ENCODE results near the gene UAP1L1. TPM values are rescaled to one million over a fixed set of nuclear protein-coding genes. Genes with fewer than 3 reads are reported as not detected.

UAP1L1 gene
- total RNA-seq, 2 experiments from 2014 or later: 6.5 to 6.8 TPM

GRCh38 chr9:137114613-137115393 is 37.5 kb downstream of the UAP1L1 start, which contains the start of gene DPP7:
TSS of gene DPP7 (minus strand) at chr9:137114733. CDS start at chr9:137114713, 20 bp downstream.
- peaks cover 28% of the 10 kb centered on the region for H3K4me1 ChIP-seq (ENCODE audit: insufficient read depth, low read length)
- Mint-ChIP-seq H3K4me3 (peak within 1 kb of the TSS; percentile 79), H3K4me1 (ENCODE audit: low read depth) (no peaks in the 10 kb centered on the region), H3K9me3 (no peaks in the 10 kb centered on the region), H3K27ac (peak within 1 kb of the TSS; percentile 44), H3K27me3 (no peaks in the 10 kb centered on the region), H3K36me3 (ENCODE audit: low read depth) (peaks cover 18% of the 10 kb centered on the region)
- POLR2A ChIA-PET: interaction anchor here (0.6 to 2.9 kb wide), 9 partner anchors 12 to 128 kb away, joined by 3 to 11 read pairs (median 6); partner anchors contain the start of genes MAN1B1 and TUBB4B
- no peaks in the 10 kb centered on the region for H3K27me3 ChIP-seq (ENCODE audit: control insufficient read depth in 1 of 2, insufficient read depth in 2 of 2, low read length in 2 of 2)
- TF ChIP-seq CTCF (IDR thresholded peaks at IDR 0.05): no peak
- peak within 1 kb of the TSS in 1 of 2 donors; percentile 46 for H3K27ac ChIP-seq (ENCODE audit: low read depth in 1 of 2, low read length in 2 of 2)
- DNase-seq (peak; percentile 58 to 92 (median 76)), ATAC-seq (ENCODE audit: poor library complexity) (peak; percentile 94)
- H3K4me3 ChIP-seq (ENCODE audit: low read length): peak within 1 kb of the TSS; percentile 54
- H3K9me3 ChIP-seq (ENCODE audit: control insufficient read depth in 1 of 2, insufficient read depth in 1 of 2, low read length in 2 of 2): no peaks in the 10 kb centered on the region
- peaks cover 30% of the 10 kb centered on the region for H3K36me3 ChIP-seq (ENCODE audit: insufficient read depth, low read length)
- intact Hi-C loops (cut with DNase I, micrococcal nuclease): loop anchor here (1.0 to 5.0 kb wide), 4 partner anchors 14 to 122 kb away; no protein-coding TSS in a partner anchor
- CTCF ChIA-PET: interaction anchor here (0.9 to 1.7 kb wide), 3 partner anchors 19 to 122 kb away, joined by 3 to 7 read pairs (median 4); no protein-coding TSS in a partner anchor

- Histone ChIP-seq H3K27ac (ENCODE audit: low read depth in 1 of 2, low read length in 2 of 2) (no peak overlapping the region), H3K27me3 (ENCODE audit: control insufficient read depth in 1 of 2, insufficient read depth in 2 of 2, low read length in 2 of 2) (no peaks in the 10 kb centered on the region), H3K4me1 (ENCODE audit: insufficient read depth, low read length) (peaks cover 28% of the 10 kb centered on the region), H3K36me3 (ENCODE audit: insufficient read depth, low read length) (peaks cover 23% of the 10 kb centered on the region), H3K9me3 (ENCODE audit: control insufficient read depth in 1 of 2, insufficient read depth in 1 of 2, low read length in 2 of 2) (no peaks in the 10 kb centered on the region), H3K4me3 (ENCODE audit: low read length) (no peak overlapping the region)
- intact Hi-C loops (cut with DNase I, micrococcal nuclease): loop anchor here (2.0 to 5.0 kb wide), 2 partner anchors 19 to 122 kb away; no protein-coding TSS in a partner anchor
- Mint-ChIP-seq H3K27me3 (no peaks in the 10 kb centered on the region), H3K4me3 (peak overlapping the region; percentile 25), H3K4me1 (ENCODE audit: low read depth) (no peaks in the 10 kb centered on the region), H3K36me3 (ENCODE audit: low read depth) (peaks cover 18% of the 10 kb centered on the region), H3K9me3 (no peaks in the 10 kb centered on the region), H3K27ac (no peak overlapping the region)
- CTCF ChIA-PET: interaction anchor here (0.9 to 1.7 kb wide), 2 partner anchors 20 to 121 kb away, joined by 3 to 7 read pairs; no protein-coding TSS in a partner anchor
- DNase-seq (peak in 1 of 14 experiments; percentile 40), ATAC-seq (ENCODE audit: poor library complexity) (no peak)
- POLR2A ChIA-PET: interaction anchor here (0.7 to 2.9 kb wide), 7 partner anchors 12 to 125 kb away, joined by 3 to 11 read pairs (median 6); partner anchors contain the start of genes MAN1B1 and TUBB4B
- no peak for TF ChIP-seq CTCF (IDR thresholded peaks at IDR 0.05)
Observed at GRCh38 chr9:137115394-137116026, 38.2 kb downstream of the UAP1L1 start.

GRCh38 chr9:137116027-137116507 is 38.8 kb downstream of the UAP1L1 start:
- Mint-ChIP-seq H3K36me3 (ENCODE audit: low read depth) (peaks cover 14% of the 10 kb centered on the region), H3K27ac (no peak overlapping the region), H3K27me3 (no peaks in the 10 kb centered on the region), H3K4me3 (peak overlapping the region; percentile 65), H3K4me1 (ENCODE audit: low read depth) (no peaks in the 10 kb centered on the region), H3K9me3 (no peaks in the 10 kb centered on the region)
- intact Hi-C loops (cut with DNase I, micrococcal nuclease): loop anchor here in 1 of 2 experiments (5.0 kb wide), 1 partner anchor 121 kb away; no protein-coding TSS in a partner anchor
- no peaks in the 10 kb centered on the region for H3K27me3 ChIP-seq (ENCODE audit: control insufficient read depth in 1 of 2, insufficient read depth in 2 of 2, low read length in 2 of 2)
- ATAC-seq (ENCODE audit: poor library complexity) (no peak), DNase-seq (no peak)
- no peak for TF ChIP-seq CTCF (IDR thresholded peaks at IDR 0.05)
- CTCF ChIA-PET: interaction anchor here (1.7 kb wide), 1 partner anchor 20 kb away, joined by 7 read pairs; no protein-coding TSS in a partner anchor
- no peaks in the 10 kb centered on the region for H3K9me3 ChIP-seq (ENCODE audit: control insufficient read depth in 1 of 2, insufficient read depth in 1 of 2, low read length in 2 of 2)
- H3K36me3 ChIP-seq (ENCODE audit: insufficient read depth, low read length): peaks cover 18% of the 10 kb centered on the region
- H3K4me1 ChIP-seq (ENCODE audit: insufficient read depth, low read length): peaks cover 28% of the 10 kb centered on the region
- no peak overlapping the region for H3K27ac ChIP-seq (ENCODE audit: low read depth in 1 of 2, low read length in 2 of 2)
- H3K4me3 ChIP-seq (ENCODE audit: low read length): no peak overlapping the region
- POLR2A ChIA-PET: interaction anchor here (1.2 to 1.9 kb wide), 4 partner anchors 20 to 120 kb away, joined by 6 to 11 read pairs (median 6); partner anchors contain the start of gene MAN1B1

All from CD4-positive, alpha-beta T cell (primary cell).